ENCODE results near the gene LMNTD2.

The LMNTD2 gene

DNA sequence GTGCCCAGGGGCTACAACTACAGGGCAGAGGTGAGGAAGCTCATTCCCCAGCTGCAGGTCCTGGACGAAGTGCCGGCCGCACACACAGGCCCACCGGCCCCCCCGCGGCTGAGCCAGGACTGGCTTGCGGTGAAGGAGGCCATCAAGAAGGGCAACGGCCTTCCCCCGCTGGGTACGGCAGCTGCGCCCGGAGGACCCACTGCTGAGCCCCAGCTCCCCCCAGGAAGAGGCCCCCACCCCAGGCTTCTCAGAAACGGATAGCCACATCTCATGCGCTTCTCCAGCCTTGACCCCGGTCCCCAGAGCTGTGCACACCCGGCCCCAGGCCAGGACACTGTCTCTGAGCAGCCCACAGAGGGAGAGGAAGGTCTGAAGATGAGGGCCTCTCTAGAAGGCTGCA, 9.4 kb downstream of the LMNTD2 start:
- no peak for DNase-seq

DNA sequence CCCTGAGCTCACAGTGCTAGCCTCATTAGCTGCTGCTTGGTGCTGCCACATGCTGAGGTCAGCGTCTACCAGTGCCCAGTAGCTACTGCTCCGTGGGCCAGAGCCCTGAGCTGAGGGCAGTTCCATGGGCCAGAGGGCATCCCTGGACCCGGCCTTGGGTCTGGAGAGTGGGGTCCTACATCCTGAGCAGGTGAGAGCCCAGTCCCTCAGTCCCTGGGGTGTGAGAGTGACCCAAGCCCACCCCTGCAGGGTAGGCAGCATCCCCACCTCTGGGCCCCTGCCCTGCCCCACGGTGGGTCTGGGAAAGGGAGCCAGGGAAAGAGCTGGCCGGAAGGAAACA, 9.8 kb downstream of the LMNTD2 start:
- DNase-seq, result no peak

DNA sequence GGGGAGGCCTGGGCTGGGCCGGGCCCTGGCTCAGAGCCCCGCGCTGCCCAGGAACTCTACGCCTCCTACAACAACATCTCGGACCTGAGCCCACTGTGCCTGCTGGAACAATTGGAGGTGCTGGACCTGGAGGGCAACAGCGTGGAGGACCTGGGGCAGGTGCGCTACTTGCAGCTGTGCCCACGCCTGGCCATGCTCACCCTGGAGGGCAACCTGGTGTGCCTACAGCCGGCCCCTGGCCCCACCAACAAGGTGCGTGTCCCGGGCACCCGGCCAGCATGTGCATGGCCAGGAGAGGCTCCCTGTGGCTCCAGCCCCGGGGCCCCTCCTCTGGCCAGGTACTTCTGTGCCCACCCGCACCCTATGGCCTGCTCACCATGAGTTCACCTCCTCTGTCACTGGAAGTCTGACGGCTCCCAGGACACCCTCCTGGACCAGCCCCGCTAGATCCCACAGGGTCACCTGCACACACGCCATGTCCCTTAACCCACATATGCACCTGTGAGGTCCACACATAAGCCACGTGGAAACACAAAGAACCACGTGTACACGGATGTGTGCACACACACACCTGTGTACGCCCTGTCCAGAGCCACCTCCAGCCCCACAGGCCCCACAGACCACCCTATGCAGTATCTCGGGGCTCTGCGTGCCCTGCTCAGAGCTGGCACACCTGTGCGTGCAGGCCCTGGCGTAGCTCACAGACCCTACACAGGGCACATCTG, 10.4 kb downstream of the LMNTD2 start:
- no peak for DNase-seq

- no peak for DNase-seq
Observed at GRCh38 chr11:548700-549603, 11.6 kb downstream of the LMNTD2 start.

GRCh38 chr11:545171-545570, 15.4 kb downstream of the LMNTD2 start:
- no peak for DNase-seq

DNA sequence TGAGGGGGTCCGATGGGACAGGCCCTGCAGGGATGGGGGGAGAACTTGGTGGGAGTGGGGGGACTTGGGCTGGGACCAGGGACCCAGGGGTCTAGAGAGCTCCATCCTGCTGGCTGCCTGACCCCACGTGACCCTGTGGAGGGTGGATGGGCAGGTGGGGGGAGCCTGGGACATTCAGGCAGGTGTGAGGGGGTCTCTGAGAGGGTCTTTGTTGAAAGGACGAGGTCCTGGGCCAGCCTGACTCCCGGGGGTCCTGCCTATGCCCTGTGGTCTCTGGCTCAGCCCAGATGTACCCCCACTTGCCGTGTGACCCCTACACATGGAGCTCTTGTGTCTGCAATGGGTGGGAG, 15.7 kb downstream of the LMNTD2 start:
- DNase-seq, result no peak

GRCh38 chr11:541433-541885, 19.1 kb downstream of the LMNTD2 start:
- DNase-seq, result no peak

DNA sequence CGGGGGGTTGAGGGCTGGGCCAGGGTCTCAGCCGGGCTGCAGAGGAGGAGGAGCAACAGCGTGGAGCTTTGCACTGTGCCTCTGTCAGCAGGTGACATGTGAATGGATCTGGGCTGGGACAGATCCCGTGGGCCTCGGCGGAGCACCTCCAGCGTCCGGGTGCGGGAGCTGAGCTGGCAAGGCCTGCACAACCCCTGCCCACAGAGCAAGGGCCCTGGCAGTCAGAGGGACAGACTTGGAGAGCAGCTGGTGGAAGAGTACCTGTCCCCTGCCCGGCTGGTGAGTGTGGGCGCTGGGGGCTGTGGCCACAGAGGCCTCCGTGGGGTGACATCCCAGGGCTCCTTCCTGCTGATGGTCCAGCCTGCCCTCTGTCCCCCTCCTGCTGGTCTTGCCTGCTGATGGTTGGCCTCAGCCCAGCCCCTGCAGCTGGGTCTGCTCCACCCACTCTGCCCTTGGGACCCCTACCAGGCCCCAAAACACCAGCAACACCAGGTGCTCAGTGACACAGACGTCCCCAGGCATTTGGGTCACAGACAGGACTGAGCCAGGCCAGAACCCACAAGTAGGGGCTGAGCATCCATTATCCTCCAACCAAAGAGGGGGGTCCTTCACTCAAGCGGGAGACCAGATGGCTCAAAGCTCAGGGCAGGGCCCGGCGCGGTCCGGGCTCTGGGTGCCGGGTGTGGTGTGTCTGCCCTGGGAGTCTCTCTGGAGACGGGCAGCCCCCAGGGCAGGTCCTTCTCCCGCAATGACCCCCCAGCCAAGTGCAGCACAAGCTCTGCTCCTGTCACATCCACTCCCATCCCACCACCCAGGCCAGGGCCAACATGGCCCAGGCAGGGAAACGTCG, 19.7 kb downstream of the LMNTD2 start:
- DNase-seq, result no peak

DNA sequence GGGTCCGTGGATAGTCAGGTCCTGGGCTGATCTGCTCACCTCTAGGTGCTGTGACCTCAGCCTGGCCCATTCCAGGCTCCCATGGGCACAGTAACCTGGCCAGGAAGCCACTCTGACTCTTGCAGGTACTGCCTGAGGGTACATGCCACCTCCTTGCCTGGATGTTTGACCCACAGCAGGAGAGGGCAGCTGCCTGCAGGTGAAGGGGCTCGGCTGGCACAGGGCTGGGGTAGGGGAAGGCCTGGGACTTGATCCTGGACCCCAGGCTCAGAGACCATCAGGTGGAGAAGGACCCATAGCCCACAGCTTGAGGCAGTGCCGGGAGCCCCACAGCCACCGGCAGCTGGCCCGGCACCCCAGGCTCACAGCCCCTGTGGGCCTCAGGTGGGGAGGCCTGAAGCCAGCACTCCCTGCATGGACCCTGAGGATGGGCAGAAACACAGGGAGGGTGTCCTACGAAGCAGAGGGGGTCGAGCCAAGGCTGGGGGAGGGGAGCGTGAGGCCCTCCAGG, 20.5 kb downstream of the LMNTD2 start:
- DNase-seq, result no peak

DNA sequence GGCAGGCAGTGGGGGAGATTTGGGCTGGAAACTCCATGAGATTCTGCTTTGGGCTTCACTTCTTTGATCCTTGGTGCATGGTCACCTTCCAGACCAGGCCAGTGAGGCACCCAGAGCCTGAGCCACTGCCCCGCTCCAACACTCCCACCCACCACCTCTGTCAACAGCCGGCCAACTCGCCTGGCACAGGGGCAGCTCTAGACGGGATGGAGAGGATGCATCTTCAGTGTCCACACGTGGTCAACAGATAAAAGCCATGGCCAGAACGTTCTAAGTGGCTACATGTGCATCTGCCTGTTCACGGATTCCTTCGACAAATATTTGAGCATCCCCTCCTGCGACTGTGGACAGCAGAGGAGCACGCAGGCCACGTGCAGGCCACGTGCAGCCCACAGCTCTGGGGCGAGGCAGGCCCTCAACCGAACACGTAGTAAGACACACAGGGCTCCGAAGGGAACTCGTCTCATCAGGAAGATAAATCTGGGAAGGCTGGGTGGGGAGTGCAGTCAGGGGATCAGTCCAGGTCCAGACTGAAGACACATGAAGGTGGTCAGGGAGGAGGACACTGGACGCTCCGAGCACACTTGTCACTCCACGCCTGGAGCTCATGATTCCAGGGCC, 22.0 kb downstream of the LMNTD2 start:
- DNase-seq, result no peak

DNA sequence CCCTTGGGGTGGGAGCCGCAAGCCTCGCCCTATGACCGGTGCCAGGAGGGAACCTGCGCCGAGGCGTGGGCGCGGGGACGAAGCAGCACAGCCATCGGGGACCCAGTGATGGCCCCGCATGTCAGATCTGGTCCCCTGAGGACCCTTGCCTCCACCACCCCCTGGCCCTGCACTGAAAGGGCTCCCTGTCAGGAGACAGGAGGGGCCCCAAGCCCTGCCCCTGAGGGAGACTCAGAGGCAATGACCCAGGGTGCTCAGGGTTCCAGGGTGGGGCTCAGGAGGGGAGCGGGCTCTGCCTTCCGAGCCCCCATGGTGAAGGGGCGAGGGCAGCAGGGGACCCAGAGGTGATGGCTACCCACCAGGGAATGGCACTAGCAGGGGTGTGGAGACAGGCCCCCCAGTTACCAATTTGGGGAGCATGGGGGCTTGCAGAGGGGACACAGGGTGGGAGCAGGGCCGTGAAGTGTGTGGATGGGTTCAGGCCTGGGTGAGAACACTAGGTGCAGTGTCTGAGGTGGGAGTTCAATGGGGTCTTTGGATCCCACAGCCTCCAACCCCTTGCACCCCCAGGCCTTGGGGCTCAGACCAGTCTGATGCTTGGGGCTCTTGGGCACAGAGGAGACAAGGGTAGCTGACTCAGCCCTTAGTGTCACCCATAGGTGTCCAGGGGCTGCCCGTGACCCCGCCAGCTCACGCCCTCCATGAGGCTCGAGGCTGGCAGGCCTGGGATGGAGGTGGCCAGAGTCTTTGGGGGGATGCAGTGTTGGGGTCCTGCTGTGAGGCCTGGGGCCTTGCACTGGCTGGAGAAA, 22.7 kb downstream of the LMNTD2 start:
- DNase-seq, result no peak

DNA sequence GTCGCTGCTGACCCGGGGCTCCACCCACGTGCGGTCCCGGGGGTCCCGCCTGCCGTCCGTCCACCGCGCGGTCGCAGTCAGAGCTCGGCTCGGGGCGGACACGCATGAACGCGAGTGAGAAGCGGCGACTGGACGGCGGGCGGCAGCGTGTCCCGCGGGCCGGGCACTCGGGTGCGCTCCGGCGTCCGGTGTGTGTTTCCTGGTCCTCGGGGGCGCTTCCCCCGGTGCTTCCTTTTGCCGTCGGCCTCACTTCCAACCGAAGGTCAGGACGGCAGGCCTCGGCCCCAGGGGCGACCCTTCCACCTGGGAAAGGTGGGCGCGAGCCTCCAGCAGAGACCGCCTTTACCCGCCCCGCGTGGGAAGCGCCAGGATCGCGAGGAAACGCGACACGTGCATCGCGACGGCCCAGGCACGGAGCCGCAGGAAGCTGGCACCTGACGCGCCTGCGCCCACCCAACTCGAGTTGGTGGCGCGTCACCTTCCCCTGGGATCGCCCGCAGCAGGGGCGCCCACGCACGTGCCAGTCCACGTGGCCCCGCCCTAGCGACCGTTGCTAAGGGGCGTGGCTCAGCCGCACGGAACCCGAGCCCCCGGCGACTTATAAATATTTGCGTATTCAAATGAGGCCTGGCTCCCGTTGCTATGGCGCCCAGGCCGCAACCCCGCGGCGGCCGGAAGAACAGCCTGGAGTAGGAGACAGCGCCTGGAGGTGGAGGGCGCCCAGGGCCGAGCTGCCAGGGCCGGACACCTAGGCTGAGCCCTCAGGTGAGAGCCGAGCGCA, 23.5 kb downstream of the LMNTD2 start, which contains the start of gene LRRC56:
Gene LRRC56, plus strand, starts transcription at position 687 of the 781 bp plus-strand sequence. CDS start 3,158 bp downstream, outside the sequence.
- DNase-seq, result peak; percentile 88

DNA sequence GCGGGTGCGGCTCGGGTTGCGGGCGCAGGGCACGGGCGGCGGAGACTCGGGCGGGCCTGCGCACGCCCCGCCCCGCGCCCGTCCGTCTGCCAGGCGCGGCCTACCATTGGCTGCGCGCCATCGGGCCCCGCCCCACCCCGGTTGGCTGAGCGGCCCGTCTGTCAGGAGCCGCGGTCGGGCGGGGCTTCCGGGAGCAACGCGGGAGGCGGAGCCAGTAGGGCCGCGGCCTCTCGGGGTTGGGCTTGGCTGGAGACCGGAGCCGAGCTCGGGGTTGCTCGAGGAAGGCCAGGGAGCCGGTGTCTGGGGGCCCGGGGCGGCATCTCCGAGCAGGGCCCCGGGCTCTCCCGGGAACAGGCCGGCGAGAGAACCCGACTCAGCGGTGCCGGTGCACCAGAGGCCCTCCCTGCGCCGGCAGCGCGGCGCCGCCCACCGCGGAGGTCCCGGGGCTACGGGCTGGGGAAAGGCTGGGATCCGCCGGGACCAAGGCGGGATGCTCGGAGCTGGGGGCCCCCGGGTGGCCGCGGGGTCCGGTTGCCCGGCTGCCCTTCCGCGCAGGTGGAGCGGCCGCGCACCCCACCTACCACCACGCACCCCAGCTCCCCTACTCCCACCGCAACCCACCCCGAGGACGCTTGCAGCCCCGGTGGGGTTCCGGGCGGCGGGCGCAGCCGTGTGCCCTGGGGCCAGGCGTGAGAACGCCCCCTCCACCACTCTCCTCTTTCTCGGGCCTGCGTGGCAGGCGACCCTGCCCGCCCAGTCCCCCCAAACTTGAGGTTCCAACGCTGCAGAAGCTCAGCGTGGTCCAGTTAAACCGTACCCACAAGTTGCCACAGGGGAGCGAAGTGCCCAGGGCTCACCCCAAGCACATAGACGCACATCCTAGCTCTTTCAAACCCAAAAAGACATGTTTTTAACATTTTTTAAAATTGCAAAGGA, 24.8 kb downstream of the LMNTD2 start, which contains the start of gene HRAS:
Gene HRAS, minus strand, starts transcription at position 58 of the 936 bp plus-strand sequence.
- DNase-seq, result peak; percentile 95

GRCh38 chr11:535210-535518, 25.4 kb downstream of the LMNTD2 start:
- no peak for DNase-seq

DNA sequence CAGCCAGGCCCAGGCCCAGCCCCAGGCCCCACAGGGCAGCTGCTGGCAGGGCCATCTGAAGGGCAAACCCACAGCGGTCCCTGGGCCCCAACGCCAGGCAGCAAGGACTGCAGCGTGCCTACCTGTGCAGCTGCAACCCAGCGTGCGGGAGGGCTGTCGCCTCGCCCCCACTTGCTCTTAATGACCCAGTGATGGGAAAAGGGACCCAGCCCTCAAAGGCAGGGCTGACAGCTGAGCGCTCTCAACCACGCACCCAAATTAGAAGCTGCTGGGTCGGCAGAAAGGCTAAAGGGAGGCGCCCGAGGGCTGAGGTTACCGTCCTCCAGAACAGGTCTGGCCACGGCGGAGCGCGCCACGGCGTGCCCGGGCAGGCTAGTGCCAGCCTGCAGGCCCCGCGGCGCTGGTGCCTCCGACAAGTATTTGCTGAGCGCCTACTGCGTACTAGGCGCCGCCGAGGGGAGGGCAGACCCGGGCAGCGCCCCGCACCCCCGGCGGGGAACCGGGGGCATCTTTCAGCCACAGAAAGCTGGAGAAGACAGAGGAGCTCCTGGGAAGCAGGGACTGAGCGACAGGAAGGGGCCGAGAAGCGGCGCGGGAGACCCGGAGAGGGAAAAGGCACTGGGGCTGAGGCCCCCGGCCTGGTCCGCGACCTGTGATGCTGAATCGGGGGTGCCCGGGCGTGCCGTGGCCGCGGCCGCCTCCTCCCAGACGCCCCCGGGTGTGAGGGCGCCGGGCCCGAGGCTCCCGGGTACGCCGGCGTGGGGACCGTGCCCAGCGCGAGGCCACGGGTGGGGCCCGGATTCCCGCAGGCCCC, 25.9 kb downstream of the LMNTD2 start:
- DNase-seq, result peak; percentile 34

- DNase-seq, result no peak
Observed at GRCh38 chr11:533586-534395, 26.7 kb downstream of the LMNTD2 start.

GRCh38 chr11:532986-533585, 27.5 kb downstream of the LMNTD2 start:
- no peak for DNase-seq

Data from stimulated activated CD4-positive, alpha-beta T cell treated with anti-CD3 and anti-CD28 coated beads, Interleukin-4, amount 100 ng/mL, for 24 hours (primary cell).